GM21381 (cell line): ENCODE measurements around the gene RPP14.

Experiments
- ATAC-seq: cut with Tn5 transposase; IDR thresholded peaks from one replicate; pipeline ENCODE4 v1.9.1; 2021; ENCODE audit warnings: mild to moderate bottlenecking, moderate library complexity; ENCODE audit not compliant: unreplicated experiment

RPP14 gene

DNA sequence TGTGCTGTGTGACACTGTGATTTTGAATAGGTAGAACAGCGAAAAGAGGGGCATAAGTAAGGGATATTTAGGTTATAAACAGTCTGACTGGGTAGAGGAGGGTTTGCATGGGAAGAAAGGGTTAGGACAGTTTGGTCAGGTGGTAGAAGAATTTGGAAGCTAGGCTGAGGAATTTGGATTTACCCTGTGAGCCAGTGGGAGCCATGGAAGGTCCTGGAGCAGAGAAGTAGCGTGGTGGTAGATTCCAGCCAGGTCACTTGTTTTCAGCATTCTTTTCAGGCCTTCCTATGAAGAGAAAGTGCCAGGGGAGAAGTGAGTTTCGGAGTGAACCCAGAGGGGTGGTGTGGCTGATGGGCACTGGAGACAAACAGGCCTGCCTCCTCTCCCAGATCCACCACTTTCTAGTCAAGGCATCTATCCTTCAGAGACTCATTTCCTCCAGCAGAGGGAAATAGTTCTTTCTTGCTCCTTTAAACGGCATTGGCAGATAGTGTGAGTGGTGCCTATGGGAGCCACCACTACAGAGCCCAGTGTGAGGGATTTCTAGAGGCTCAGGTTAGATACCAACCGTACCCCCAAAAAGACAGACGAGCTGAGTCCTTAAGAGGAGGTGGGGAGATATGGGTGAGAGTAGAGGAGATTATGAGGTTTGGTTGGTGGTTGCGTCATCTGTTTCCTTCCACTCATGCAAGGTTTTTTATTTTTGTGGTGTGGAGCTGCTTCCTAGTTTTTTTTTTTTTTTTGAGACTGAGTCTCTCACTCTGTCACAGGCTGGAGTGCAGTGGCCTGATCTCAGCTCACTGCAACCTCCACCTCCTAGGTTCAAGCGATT lies 47.9 kb downstream of the RPP14 start:
- ATAC-seq, result no peak

DNA sequence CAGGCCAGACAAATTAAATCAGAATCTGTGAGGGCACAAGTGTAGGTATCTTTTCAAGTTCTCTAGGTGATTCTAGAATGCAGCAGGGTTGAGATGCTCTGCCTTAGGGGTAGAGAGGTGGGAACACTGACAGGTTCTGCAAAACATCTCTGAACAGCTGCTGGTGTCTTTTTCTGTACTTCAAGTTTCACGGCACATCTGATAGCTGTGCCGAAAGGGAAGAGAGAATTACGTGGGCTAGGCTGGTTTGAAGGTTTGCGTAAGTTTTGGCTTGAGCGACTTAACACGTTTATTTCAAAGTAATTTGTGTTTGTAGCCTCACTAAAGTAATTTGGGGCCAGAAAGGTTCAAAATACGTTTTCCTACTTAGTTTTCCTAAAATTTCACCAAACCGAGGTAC lies 49.1 kb downstream of the RPP14 start:
- ATAC-seq, result peak; percentile 48

DNA sequence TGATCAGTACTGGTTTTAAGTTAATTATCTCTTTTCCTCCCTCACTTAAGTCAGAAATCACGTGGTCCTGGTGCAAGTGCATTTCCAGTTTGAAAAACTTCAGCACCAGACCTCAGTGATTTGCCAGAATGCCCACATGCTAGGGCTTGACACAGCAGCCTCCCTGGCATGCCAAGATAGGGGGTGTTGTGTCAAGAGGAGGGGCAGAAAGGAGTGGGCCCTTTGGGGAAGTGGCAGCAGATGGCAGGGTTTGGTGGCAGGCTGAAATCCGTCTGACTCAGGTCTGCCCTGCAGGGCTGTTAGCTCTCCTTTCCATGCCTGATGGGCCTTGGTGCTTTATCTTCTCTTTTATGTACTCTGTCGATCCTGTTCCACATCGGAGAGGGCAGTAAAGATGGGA lies 50.0 kb downstream of the RPP14 start:
- ATAC-seq, result no peak

DNA sequence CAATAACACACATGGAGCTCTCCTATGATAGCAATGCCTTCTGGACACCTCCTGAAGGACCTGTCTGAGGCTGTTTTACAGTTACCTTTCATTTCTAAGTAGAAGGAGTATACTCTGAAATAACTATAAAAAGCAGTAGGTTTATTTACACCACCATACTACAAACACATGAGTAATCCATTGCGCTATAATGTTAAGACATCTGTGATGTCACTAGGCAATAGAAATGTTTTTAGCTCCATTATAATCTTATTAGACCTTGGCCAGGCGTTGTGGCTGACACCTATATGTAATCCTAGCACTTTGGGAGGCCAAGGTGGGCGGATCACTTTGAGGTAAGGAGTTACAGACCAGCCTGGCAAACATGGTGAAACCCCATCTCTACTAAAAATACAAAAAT lies 51.4 kb downstream of the RPP14 start:
- no peak for ATAC-seq

DNA sequence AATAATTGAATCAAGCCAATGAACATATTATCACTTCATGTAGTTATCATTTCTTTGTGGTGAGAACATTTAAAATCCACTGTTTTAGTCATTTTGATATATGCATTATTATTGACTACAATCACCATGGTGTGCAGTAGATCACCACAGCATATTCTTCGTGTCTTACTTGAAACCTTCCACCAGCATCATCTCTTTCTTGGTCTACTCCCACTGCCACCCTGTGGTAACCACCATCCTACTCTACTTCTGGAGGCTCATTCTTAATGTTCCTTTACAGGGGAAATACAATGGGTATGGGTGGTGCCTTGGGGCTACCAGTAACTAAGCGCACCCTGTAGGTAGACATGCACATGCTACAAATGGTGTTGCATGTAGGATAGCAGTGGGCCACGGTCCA lies 52.0 kb downstream of the RPP14 start:
- no peak for ATAC-seq

DNA sequence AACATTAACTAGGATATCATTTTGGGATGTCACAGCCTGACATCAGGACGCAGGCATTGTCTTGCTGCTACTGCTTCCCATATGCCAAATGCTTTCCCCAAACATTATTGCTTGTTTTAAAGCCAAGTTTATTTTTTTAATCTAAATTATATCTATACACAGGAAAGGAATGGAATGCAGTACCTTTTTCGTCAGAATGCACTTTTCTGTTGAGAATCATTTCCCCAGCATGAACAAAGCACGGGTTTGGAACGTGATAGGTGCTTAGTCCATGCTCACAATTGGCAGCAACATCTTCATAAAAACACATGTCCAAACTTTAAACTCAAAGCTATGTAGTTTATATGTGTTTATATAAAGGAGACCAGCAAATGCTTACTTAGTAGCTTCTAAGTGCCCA lies 52.8 kb downstream of the RPP14 start:
- no peak for ATAC-seq

DNA sequence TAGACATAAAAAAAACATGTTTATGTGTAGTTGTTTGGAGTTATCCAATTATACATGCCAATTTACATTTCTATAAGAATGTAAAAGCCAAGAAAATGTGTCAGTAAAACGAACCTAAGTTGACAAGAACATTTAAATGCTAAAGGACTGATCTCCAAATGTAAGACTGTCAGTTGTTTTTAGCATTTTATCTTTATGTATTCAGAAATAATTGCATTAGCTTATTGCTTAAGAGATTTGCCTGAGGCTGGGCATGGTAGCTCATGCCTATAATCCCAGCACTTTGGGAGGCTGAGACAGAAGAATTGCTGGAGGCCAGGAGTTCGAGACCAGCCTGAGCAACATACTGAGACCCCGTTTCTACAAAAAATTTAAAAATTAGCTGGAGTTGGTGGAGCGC lies 53.6 kb downstream of the RPP14 start:
- ATAC-seq, result no peak

DNA sequence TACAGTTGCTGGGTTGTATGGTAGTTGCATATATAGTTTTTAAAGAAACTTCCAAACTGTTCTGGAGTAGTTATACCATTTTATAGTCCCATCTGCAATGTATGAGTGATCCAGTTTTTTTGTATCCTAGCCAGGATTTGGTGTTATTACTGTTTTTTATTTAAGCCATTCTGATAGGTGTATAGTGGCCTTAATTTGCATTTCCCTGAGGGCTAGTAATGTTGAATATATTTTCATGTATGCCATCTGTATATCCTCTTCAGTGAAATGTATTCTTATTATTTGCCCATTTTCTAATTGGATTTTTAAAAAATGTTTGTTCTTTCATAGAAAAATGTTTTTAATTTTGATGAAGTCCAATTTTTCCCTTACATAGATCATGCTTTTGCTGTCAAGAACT lies 55.8 kb downstream of the RPP14 start:
- ATAC-seq, result no peak

DNA sequence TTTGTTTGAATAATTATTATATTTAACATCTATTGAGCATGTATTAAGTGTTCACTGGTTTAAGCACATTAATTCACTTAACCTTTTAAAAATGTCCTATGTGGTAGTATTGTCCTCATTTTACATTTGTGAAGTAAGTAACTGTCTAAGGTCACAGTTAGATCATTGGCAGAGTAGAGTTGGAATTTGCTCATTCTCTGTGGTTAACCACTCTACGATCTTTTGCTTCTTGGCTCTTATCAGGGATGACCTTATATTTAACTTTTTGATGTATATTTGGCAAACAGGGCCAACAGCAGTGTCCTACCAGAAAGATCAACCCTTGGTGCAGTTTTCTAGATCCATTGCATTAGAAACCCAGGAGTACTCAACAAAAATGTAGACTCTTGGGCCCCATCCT lies 60.7 kb downstream of the RPP14 start:
- ATAC-seq, result no peak

DNA sequence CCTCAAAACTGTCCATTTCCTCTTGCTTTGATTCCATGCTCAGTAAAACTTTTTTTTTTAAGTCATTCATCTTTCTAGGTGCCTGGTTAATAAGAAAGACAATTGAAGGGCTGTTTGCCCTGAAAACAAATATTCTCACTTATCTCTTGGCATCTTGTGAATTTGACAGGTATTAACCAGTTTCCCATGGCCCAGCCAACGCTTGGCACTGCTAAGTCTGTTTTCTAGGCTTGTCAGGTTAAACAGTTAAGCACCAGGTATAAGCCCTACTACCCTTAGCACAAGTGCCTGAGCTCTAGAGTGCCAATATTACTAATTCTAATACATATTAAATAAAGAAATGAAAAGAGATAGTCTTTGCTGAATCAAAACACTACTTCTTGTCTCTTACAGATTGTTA lies 63.0 kb downstream of the RPP14 start:
- ATAC-seq, result no peak
